HK-2 (cell line): ENCODE measurements around the gene FAM174C.
"Not testable (repeated sequence)": the region's sequence is repeated elsewhere in the genome, so short reads cannot be mapped to it uniquely, and the experiment has no call there.

Experiments used
- DNase-seq: peaks from one replicate; pipeline ENCODE4 v3.0.0-alpha.2; 2018; ENCODE audit not compliant: unreplicated experiment

FAM174C gene

DNA sequence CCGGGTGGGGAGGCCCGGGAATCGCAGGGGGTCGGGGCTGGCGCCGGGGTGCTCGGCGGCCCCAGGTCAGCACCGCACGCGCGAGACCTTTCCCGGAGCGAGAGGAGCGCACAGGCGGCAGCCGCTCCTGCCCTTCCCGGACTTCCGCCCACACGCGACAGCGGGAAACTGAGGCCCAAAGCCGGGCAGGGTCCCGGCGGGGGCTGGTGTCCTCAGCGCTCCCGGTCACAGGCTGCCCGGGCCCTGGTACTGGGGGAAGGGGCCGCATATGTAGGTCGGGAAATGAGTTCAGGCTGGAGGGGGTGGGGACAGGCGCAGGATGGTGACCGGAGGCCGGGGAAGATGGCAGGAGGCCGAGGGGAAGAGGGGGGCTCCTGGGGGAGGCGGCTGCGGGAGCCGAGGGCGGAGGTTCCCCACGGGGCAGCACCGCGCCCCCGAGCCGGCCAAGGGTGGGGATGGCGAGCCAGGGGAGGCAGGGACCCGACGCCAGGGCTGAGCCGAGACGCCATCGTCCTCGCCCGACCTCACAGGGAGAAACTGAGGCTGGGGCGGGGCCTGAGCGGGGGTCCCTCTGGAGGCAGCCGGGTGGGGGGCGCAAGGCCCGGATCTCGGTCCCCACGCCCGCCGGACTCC, 38.2 kb upstream of the FAM174C start:
- no peak for DNase-seq

DNA sequence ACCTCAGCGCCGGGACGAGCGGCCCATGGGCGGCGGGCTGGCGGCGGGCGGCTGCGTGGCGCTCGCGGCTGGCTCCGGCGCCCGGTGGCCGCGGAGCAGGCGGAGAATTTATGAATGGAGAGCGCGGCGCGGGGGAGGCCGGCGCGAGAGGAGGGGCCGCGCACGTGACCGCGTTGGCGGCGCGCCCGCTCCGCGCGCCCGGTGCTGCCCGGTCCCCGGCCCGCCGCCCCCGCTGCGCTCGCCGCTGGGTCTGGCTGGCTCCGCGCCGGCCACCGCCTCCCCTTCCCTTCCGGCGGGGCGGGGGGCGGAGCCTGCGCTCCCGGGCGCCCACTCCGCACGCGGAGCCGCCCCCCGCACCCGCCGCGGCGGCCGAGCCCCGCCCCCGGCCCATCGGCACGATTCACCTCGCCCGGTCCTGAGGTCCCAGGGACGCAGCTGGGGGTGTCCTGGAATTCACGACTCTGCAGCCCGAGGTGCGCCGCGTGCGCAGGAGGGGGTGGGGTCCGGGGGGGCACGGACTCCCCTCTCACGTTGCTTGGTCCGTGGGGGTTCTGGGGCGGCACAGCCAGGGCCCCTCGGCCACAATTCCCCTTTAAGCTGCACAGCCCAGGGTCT, 37.5 kb upstream of the FAM174C start, which contains the start of gene CBARP:
Gene CBARP (minus strand): TSS at position 252 of the 615 bp plus-strand sequence. CDS start 1,905 bp downstream, outside the sequence.
- peak; percentile 47 for DNase-seq

GRCh38 chr19:1238369-1239303, 36.7 kb upstream of the FAM174C start:
- no peak for DNase-seq

DNA sequence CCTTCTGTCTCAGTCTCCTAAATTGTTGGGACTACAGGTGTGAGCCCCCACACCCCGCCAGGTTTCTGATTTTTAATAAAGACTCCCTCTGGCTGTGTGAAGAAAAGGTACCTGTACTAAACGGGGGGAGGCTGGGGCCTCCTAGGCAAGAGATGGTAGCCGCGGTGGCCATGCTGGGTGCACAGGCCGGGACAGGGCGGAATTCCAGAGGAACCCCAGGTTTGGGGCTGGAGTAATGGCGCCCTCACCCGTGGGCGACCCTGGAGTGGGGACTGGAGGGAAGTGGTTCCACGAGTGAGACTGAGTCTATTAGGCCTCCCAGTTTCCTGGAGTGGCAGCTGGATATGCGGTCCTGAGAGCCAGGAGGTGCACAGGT, 35.9 kb upstream of the FAM174C start:
- DNase-seq: no peak

GRCh38 chr19:1239796-1240737, 35.3 kb upstream of the FAM174C start:
- DNase-seq: peak; percentile 82

GRCh38 chr19:1240925-1241324, 34.4 kb upstream of the FAM174C start:
- no peak for DNase-seq

- peak; percentile 93 for DNase-seq
Measured at GRCh38 chr19:1241417-1242095, 33.8 kb upstream of the FAM174C start, which contains the start of gene ATP5F1D. ATP5F1D (plus strand) TSS chr19:1241751; CDS start chr19:1241851, 100 bp downstream.

GRCh38 chr19:1243768-1244692, 31.3 kb upstream of the FAM174C start:
- DNase-seq: peak; percentile 77

DNA sequence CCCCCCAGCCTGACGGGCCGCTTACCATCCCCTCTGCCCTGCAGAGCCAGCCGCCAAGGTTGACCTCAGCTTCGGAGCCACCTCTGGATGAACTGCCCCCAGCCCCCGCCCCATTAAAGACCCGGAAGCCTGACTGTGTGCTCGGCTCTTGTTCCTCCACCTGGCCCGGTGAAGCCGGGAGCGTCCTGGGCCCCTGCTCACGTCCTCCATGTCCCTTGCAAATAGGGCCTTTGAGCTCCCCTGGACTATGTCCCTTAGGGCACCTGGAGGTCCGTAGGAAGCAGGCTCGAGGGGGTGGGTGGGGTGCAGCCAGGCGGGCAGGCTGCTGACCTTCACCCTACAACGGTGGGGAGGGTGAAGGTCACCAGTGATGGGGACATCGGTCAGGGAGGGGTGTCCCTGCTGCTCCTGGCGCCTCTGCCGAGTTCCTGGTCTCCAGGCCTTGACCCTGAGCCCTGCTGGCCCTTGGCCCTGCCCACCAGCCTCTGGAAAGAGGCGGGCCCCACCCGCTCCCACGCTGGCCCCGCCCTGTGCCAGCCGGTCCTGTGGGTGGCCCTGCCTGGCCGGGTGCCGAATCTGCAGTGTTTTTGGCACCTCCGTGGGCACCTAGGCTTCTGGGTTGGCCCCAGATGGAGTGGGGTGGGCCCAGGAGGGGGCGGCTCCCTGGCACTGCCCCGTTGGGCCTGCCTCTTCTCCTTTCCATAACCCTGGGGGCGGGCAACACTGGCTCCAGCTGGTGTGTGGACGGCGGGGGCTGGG, 30.5 kb upstream of the FAM174C start:
- no peak for DNase-seq

GRCh38 chr19:1245494-1246264, 29.7 kb upstream of the FAM174C start:
- no peak for DNase-seq

GRCh38 chr19:1246265-1247087, 28.9 kb upstream of the FAM174C start:
- DNase-seq: not testable (repeated sequence)

DNA sequence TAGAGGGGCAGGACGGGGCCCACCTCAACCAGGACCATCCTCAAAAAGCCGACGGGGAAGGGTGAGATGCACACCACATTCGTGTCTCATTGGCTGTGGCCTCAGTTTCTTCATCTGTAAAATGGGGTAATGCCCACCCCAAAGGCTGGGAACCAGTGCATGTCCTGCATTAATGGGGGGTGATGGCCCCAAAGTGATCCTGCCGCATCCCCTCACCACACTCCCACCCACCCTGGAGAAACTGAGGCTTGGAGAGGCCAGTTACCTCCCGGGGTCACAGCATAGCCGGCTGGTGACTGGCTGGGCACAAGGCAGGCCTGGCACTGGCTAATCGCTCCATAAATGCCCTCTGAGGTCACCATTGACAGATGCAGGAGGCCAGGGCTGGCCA, 27.6 kb upstream of the FAM174C start:
- DNase-seq: no peak

DNA sequence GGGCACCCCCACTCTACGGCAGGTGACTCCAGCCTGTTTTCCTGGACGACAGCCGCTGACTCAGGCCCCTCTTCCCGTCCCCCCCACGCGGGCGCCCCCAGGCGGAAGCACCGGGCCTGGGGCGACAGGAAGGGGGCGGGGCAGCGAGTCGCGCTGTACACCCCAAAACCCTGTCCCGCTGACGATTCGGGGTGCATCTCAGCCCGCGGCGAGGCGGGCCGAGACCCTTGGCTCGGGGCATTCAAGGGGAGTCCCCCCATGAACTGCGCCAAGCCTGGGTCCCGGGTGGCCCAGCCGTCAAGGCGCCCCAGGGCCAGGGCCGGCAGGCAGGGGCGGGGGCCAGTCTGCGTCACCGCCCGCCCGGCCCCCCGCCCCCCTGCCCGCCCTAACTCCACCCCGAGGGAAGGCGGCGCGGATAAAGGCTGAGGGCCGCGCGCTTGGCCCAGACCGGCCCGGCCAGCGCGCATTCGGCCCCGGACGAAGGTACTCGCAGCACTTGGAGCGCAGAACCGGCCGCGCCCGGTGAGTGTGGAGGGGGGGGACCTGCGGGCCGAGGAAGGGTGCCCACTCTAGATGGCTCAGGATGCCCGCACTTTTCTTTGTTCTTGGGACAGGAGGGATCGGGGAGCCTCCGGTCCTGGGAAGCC, 27.1 kb upstream of the FAM174C start, which contains the start of gene MIDN:
Gene MIDN (plus strand): TSS at position 445 of the 647 bp plus-strand sequence. CDS start 1,714 bp downstream, outside the sequence.
- peak; percentile 87 for DNase-seq

DNA sequence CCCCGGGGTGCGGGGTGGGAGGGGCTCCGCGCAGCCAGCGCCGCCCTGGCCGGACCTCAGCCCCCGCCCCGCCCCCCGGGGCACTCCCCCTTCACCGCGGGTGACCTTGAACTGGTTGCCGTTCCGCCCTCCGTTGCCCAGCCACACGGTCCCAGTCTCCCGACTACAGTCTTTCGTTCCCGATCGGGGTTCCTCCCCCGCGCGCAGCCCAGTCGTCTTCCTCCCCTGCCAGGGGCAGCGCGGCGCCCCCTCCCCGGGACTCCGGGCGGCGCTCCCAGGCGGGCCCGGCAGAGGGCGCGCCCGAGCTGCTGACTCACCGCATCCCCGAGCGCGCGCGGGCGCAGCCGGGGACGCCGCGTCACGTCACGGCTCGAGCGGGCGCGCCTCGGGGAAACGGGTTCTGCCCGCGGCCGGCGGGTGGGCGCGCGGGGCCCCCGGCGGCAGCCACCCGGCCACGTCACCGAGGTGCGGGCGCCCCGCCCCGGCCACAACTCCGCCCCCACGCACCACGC, 26.5 kb upstream of the FAM174C start:
- DNase-seq: peak; percentile 81

DNA sequence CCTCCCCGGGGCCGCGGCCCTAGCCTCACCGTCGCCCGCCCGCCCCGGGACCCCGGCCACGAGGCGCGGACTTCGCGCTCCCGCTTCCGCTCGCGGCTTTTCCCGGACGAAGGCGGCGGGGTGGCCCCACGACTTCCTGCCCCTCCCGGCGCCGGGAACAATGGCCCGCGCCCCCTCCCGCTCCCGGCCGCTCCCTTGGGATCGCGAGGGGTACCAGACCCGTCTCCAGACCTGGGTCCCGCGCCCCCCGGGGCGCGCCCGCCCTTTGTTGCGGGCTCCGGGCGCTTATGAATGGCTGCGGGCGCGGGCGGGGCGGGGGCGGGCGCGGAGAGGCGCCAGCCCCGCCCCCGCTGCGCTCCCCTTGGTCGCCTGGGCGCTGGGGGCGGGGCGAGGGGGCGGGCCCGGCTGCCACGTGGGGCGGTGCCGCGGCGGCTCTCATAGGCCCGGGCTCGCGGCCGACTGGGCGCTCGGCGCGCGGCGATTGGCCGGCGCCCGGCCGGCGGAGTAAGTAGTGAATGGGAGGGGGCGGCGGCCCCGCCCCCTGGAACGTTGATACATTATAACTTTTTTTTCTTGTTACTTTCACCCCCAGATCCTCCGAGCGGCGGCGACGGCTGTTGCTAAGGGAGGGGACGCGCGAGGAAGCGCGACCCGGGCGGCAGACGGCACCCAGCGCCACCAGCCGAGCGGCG, 25.9 kb upstream of the FAM174C start:
- DNase-seq: peak; percentile 95

DNA sequence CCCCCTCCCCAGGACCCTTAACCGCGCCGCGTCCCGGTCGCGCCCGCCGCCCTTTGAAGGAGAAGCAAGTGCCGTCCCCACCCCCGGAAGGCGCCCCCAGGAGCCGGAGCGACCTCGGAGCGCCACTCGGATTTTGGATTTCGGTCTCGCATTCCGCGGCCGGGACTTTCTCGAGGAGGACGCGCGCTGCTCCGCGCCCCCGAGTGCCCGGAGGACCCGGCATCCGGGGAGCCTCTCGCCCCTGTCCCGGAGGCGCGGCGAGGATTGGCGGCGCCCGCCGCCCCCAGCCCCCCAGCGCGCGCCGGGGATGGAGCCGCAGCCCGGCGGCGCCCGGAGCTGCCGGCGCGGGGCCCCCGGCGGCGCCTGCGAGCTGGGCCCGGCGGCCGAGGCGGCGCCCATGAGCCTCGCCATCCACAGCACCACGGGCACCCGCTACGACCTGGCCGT, 25.3 kb upstream of the FAM174C start:
- DNase-seq: no peak
